Stimulated activated CD4-positive, alpha-beta T cell treated with anti-CD3 and anti-CD28 coated beads, Interleukin-1b, Interleukin-23, amount 100 ng/mL, for 1 hour (primary cell): ENCODE measurements around the gene ELF1.
"Not testable (repeated sequence)": the region's sequence is repeated elsewhere in the genome, so short reads cannot be mapped to it uniquely, and the experiment has no call there.

ENCODE experiments used
- DNase-seq, 2 donors: peaks; one replicate each; pipeline ENCODE4 v3.0.0-alpha.2; 2020; ENCODE audit warnings: low read depth in 2 of 2

The ELF1 gene

GRCh38 chr13:40886017-40886416, 133.1 kb downstream of the ELF1 start:
- no peak for DNase-seq

GRCh38 chr13:40884175-40884574, 134.9 kb downstream of the ELF1 start:
- not testable (repeated sequence) for DNase-seq
